HG03025 (cell line): ENCODE results near the gene SOCS7.

ENCODE experiments used
- ATAC-seq: cut with Tn5 transposase; IDR thresholded peaks from one replicate; pipeline ENCODE4 v1.9.1; 2021; ENCODE audit warnings: mild to moderate bottlenecking, moderate library complexity; ENCODE audit not compliant: unreplicated experiment, low FRiP score

SOCS7 gene

GRCh38 chr17:38336838-38337237, 14.8 kb upstream of the SOCS7 start:
- ATAC-seq: no peak

GRCh38 chr17:38338053-38338452, 13.6 kb upstream of the SOCS7 start:
- ATAC-seq: no peak

GRCh38 chr17:38338535-38338934, 13.1 kb upstream of the SOCS7 start:
- no peak for ATAC-seq

- no peak for ATAC-seq
These were observed 11.8 kb upstream of the SOCS7 start for GRCh38 chr17:38339891-38340290.

- ATAC-seq: no peak
These were observed 10.5 kb upstream of the SOCS7 start for GRCh38 chr17:38341035-38341721.

- no peak for ATAC-seq
These were observed 8.6 kb upstream of the SOCS7 start for GRCh38 chr17:38342886-38343607.

- ATAC-seq: no peak
These were observed 7.8 kb upstream of the SOCS7 start, which contains the start of gene GPR179 for GRCh38 chr17:38343608-38344419. Gene GPR179, minus strand, starts transcription at chr17:38343956. Its CDS starts 167 bp downstream, at chr17:38343789.

GRCh38 chr17:38344420-38344745, 7.3 kb upstream of the SOCS7 start:
- no peak for ATAC-seq

GRCh38 chr17:38345743-38346142, 5.9 kb upstream of the SOCS7 start:
- ATAC-seq: no peak

GRCh38 chr17:38349097-38349730, 2.4 kb upstream of the SOCS7 start:
- ATAC-seq: no peak

GRCh38 chr17:38350035-38350434, 1.6 kb upstream of the SOCS7 start:
- no peak for ATAC-seq

GRCh38 chr17:38352245-38353085, 821 bp downstream of the SOCS7 start:
- ATAC-seq: peak; percentile 15

GRCh38 chr17:38353086-38353604, 1.5 kb downstream of the SOCS7 start:
- no peak for ATAC-seq

GRCh38 chr17:38353668-38354067, 2.0 kb downstream of the SOCS7 start:
- no peak for ATAC-seq

GRCh38 chr17:38354466-38354865, 2.8 kb downstream of the SOCS7 start:
- no peak for ATAC-seq

GRCh38 chr17:38355251-38355650, 3.6 kb downstream of the SOCS7 start:
- ATAC-seq: no peak

- no peak for ATAC-seq
These were observed 6.0 kb downstream of the SOCS7 start for GRCh38 chr17:38357486-38358123.

GRCh38 chr17:38358586-38359513, 7.2 kb downstream of the SOCS7 start:
- no peak for ATAC-seq
